K562 (cell line): Measurements from ENCODE around the gene SPATA16. TPM values are rescaled to one million over a fixed set of nuclear protein-coding genes. Genes with fewer than 3 reads are reported as not detected.

ENCODE experiments used
- ATAC-seq: fragments of 200-7000 bp; cut with Tn5 transposase; 3 replicates; pipeline ENCODE4 v1.9.1; 2020; ENCODE audit warnings: moderate library complexity
- BruUV-seq: library from RNA; stranded (reverse); fragments of 400-500 nt; replicated peaks from 2 replicates; lab custom pipeline; 2021; lab: Mats Ljungman, UMichigan
- CTCF ChIA-PET: fragments of 300-600 bp; formaldehyde crosslinking; extraction: SDS; loops from one replicate; lab custom pipeline; 2021; ENCODE audit warnings: low intra/inter-chr PET ratio; lab: Yijun Ruan, JAX
- POLR2A ChIA-PET: fragments of 300-600, 350-650 bp; sonication (Branson Sonifier 250); formaldehyde crosslinking; extraction: SDS; loops from one replicate; lab custom pipeline; 2021; ENCODE audit warnings: antibody characterized with exemption, inconsistent platforms; lab: Yijun Ruan, JAX
- DNase-seq, 4 experiments: peaks; one replicate each; pipeline versions ENCODE4 v3.0.0 to v3.0.0-alpha.2; 2011 to 2018; ENCODE audit warnings: low spot score in 3 of 4, mixed read lengths in 3 of 4; ENCODE audit errors: extremely low read depth in 1 of 4
- FAIRE-seq: peaks from 2 replicates; lab custom pipeline; 2011; peaks lifted over from hg19 to GRCh38; lab: Jason Lieb, UNC
- H2AFZ ChIP-seq: 2 replicates; pipeline ENCODE4 v1.6.0; 2011; ENCODE audit warnings: low read depth, low read length, control low read depth, inconsistent platforms
- H3K27ac ChIP-seq: fragments of 200-600 bp; 3 replicates; pipeline ENCODE4 v1.8.0; 2011; ENCODE audit warnings: low read depth, mild to moderate bottlenecking, control low read depth, inconsistent platforms, low read length, moderate library complexity, mixed read lengths; ENCODE audit errors: extremely low read depth
- H3K27me3 ChIP-seq, 2 experiments: fragments of 300-600 bp in 1 of 2; 2 replicates in 1 of 2; 3 replicates in 1 of 2; pipeline versions ENCODE4 v1.6.0 to v1.8.0; 2011; ENCODE audit warnings: inconsistent platforms in 2 of 2, low read length in 2 of 2, mild to moderate bottlenecking in 1 of 2, mixed read lengths in 1 of 2, moderate library complexity in 1 of 2; ENCODE audit not compliant: control insufficient read depth in 2 of 2, insufficient read depth in 2 of 2
- H3K36me3 ChIP-seq: fragments of 300-600 bp; 3 replicates; pipeline ENCODE4 v1.8.0; 2011; ENCODE audit warnings: mild to moderate bottlenecking, low read length, inconsistent platforms; ENCODE audit not compliant: control insufficient read depth, insufficient read depth
- H3K4me1 ChIP-seq, 2 experiments: fragments of 200-600 bp in 1 of 2; replicated peaks in 1 of 2; 2 replicates in 1 of 2; 3 replicates in 1 of 2; pipeline versions ENCODE4 v1.5.1 to v1.8.0; 2011; ENCODE audit warnings: inconsistent platforms in 2 of 2, low read length in 2 of 2, mild to moderate bottlenecking in 1 of 2, mixed read lengths in 1 of 2, moderate library complexity in 1 of 2; ENCODE audit not compliant: control insufficient read depth in 2 of 2, insufficient read depth in 2 of 2
- H3K4me2 ChIP-seq: 2 replicates; pipeline ENCODE4 v1.6.1; 2011; ENCODE audit warnings: low read length, control low read depth, inconsistent platforms, mixed read lengths; ENCODE audit not compliant: insufficient read depth
- H3K4me3 ChIP-seq: fragments of 200-600 bp; sonication (generic), shearing (Covaris generic); 2 replicates; pipeline ENCODE4 v1.5.1; 2016; ENCODE audit warnings: control low read depth, inconsistent platforms
- H3K79me2 ChIP-seq: fragments of 200-600 bp; 3 replicates; pipeline ENCODE4 v1.8.0; 2011; ENCODE audit warnings: low read length, inconsistent platforms; ENCODE audit not compliant: control insufficient read depth, insufficient read depth
- H3K9ac ChIP-seq, 2 experiments: 2 replicates each; pipeline versions ENCODE4 v1.6.0 to v1.6.1; 2011; ENCODE audit warnings: low read depth in 2 of 2, low read length in 2 of 2, control low read depth in 1 of 2, inconsistent platforms in 1 of 2, mild to moderate bottlenecking in 1 of 2, mixed read lengths in 1 of 2; ENCODE audit not compliant: insufficient read depth in 1 of 2
- H3K9me1 ChIP-seq: one replicate; pipeline ENCODE4 v1.6.0; 2011; ENCODE audit warnings: inconsistent platforms, mild to moderate bottlenecking, low read length, moderate library complexity; ENCODE audit not compliant: control insufficient read depth, insufficient read depth
- H3K9me3 ChIP-seq: replicated peaks from 2 replicates; pipeline ENCODE4 v1.5.1; 2011; ENCODE audit warnings: low read depth, low read length, inconsistent platforms; ENCODE audit not compliant: control insufficient read depth, insufficient read depth
- H4K20me1 ChIP-seq: replicated peaks from 2 replicates; pipeline ENCODE4 v1.6.1; 2011; ENCODE audit warnings: low read length, inconsistent platforms, mixed read lengths; ENCODE audit not compliant: control insufficient read depth, insufficient read depth
- DIDO1 ChIP-seq: fragments of 450-650 bp; IDR thresholded peaks from 2 replicates; pipeline ENCODE4 v1.6.1; 2016; ENCODE audit warnings: low read depth, missing biosample characterization, missing genetic modification characterization
- E2F3 ChIP-seq: fragments of 250-450 bp; sonication (Bioruptor Pico); IDR thresholded peaks from 2 replicates; pipeline ENCODE4 v1.4.0; 2020; ENCODE audit warnings: mild to moderate bottlenecking
- EP400 ChIP-seq: fragments of 450-650 bp; IDR thresholded peaks from 2 replicates; pipeline ENCODE4 v1.6.1; 2017; ENCODE audit warnings: antibody characterized with exemption, mild to moderate bottlenecking, moderate library complexity
- ETV6 ChIP-seq, 3 experiments: fragments of 150-350 bp in 1 of 3; sonication (generic) in 1 of 3; formaldehyde crosslinking in 1 of 3; IDR thresholded peaks; 2 replicates each; pipeline versions ENCODE4 v1.6.1 to v1.8.0; 2014 to 2022; ENCODE audit warnings: borderline replicate concordance in 2 of 3, low read depth in 2 of 3, antibody characterized with exemption in 1 of 3, low read length in 1 of 3, mild to moderate bottlenecking in 1 of 3, missing genetic modification reagents in 1 of 3
- FOSL1 ChIP-seq: fragments of 200-800 bp; sonication (Bioruptor generic); conservative IDR thresholded peaks from 2 replicates; pipeline ENCODE4 v1.6.1; 2016; ENCODE audit warnings: missing genetic modification characterization, missing compliant biosample characterization
- GATAD2A ChIP-seq: fragments of 450-650 bp; IDR thresholded peaks from 2 replicates; pipeline ENCODE4 v1.6.1; 2017
- KHSRP ChIP-seq: fragments of 450-650 bp; IDR thresholded peaks from 2 replicates; pipeline ENCODE4 v1.6.1; 2017
- MYBL2 ChIP-seq, 2 experiments: fragments of 450-650 bp in 1 of 2; sonication (generic) in 1 of 2; formaldehyde crosslinking in 1 of 2; IDR thresholded peaks; 2 replicates each; pipeline versions ENCODE4 v1.6.1 to v1.8.1; 2017 to 2022; ENCODE audit warnings: borderline replicate concordance in 1 of 2, inconsistent platforms in 1 of 2, low read depth in 1 of 2, mild to moderate bottlenecking in 1 of 2, missing genetic modification reagents in 1 of 2, moderate library complexity in 1 of 2
- SMARCA4 ChIP-seq: fragments of 450-650 bp; IDR thresholded peaks from 2 replicates; pipeline ENCODE4 v1.6.1; 2016
- ZNF592 ChIP-seq: fragments of 450-650 bp; IDR thresholded peaks from 2 replicates; pipeline ENCODE4 v1.6.1; 2017; ENCODE audit warnings: antibody characterized with exemption, mild to moderate bottlenecking
- WGBS: fragments of 100-300 bp; shearing (Covaris generic); methylation state at CpG from one replicate; pipeline ENCODE4 v1.1.6; 2016; ENCODE audit warnings: low coverage, mixed read lengths; ENCODE audit not compliant: insufficient coverage; ENCODE audit errors: missing lambda C conversion rate; 5-methylcytosine and 5-hydroxymethylcytosine counted together
- in situ Hi-C: fragments of 300-500 bp; cut with MboI; formaldehyde crosslinking; loops from 4 replicates; pipeline ENCODE4 v1.15.0; 2018; ENCODE audit warnings: inconsistent platforms, mixed read lengths
- intact Hi-C: fragments of 100-400 bp; cut with micrococcal nuclease; formaldehyde crosslinking; loops from 2 replicates; pipeline ENCODE4 v1.14.2; 2022
- polyA plus RNA-seq, 8 experiments: library from polyadenylated mRNA; depleted of rRNA in 4 of 8; stranded (reverse) in 5 of 8; unstranded in 3 of 8; fragments of >200 nt; fragmentation: Nextera tagmentation in 2 of 8; fragmentation: Illumina TruSeq in 1 of 8; extraction: Ambion mirVana in 2 of 8; extraction: Trizol in 1 of 8; gene quantifications; 2 replicates each; pipeline versions ENCODE4 v1.2.1 to v1.2.3, GENCODE V29; 2011 to 2014; ENCODE audit warnings: inconsistent platforms in 1 of 8, missing spikeins in 1 of 8
- total RNA-seq, 7 experiments: library from RNA; depleted of rRNA in 6 of 7; stranded (reverse); fragments of >200 nt in 6 of 7; fragmentation: Illumina TruSeq in 2 of 7; extraction: Trizol in 2 of 7; gene quantifications; 2 replicates each; pipeline versions ENCODE4 v1.2.1 to v1.2.3, GENCODE V29; 2011 to 2021; ENCODE audit warnings: low replicate concordance in 1 of 7
- TF ChIP-seq, protein P1 (sequence below): fragments of 250-450 bp; sonication (Bioruptor Pico); IDR thresholded peaks from 2 replicates; pipeline ENCODE4 v1.9.0; 2021; ENCODE audit warnings: mild to moderate bottlenecking, inconsistent platforms

The SPATA16 gene
- total and polyA plus RNA-seq, 9 of the 15 experiments (the other 6 are each of a cell fraction or from before 2014, with no cell fraction given) = not detected

DNA sequence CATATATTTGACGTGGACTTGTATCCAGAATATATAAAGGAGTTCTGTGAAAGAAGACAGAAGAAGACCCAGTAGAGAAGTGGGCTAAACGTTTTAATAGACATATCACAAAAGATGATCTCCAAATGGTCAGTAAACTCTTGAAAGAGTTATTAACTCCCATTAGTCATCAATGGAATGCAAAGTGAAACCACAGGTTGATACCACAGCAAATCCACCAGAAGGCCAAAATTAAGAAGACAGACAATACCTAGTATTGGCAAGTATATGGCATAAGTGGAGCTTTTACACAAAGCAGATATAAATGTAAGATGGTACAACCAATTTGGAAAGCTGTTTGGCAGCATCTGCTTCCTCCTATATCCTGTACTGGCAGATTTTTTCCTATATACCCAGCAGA, 6.0 kb downstream of the SPATA16 start:
- no peaks in the 10 kb centered on the region for H3K27me3 ChIP-seq
- ChIA-PET CTCF (no interaction called here), POLR2A (no interaction called here)
- no TSS peak for BruUV-seq
- intact Hi-C loops = no loop called here
- FAIRE-seq = no peak
- no peak for ATAC-seq
- no peaks in the 10 kb centered on the region for H3K9me1 ChIP-seq
- no peaks in the 10 kb centered on the region for H4K20me1 ChIP-seq
- H3K27ac ChIP-seq = no peak overlapping the region
- TF ChIP-seq, protein P1, sequence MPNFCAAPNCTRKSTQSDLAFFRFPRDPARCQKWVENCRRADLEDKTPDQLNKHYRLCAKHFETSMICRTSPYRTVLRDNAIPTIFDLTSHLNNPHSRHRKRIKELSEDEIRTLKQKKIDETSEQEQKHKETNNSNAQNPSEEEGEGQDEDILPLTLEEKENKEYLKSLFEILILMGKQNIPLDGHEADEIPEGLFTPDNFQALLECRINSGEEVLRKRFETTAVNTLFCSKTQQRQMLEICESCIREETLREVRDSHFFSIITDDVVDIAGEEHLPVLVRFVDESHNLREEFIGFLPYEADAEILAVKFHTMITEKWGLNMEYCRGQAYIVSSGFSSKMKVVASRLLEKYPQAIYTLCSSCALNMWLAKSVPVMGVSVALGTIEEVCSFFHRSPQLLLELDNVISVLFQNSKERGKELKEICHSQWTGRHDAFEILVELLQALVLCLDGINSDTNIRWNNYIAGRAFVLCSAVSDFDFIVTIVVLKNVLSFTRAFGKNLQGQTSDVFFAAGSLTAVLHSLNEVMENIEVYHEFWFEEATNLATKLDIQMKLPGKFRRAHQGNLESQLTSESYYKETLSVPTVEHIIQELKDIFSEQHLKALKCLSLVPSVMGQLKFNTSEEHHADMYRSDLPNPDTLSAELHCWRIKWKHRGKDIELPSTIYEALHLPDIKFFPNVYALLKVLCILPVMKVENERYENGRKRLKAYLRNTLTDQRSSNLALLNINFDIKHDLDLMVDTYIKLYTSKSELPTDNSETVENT (CRISPR knock-in tag) = no peak
- no peak for TF ChIP-seq E2F3 (CRISPR knock-in tag)
- no peak for TF ChIP-seq EP400
- TF ChIP-seq FOSL1 (tag) = no peak
- no peak for TF ChIP-seq DIDO1 (tag)
- TF ChIP-seq GATAD2A = no peak
- no peak for TF ChIP-seq SMARCA4
- no peak for TF ChIP-seq ETV6 (IDR thresholded peaks at IDR 0.05; ENCODE audit: borderline replicate concordance in 1 of 2, low read depth in 2 of 2, low read length in 1 of 2)
- no peak for TF ChIP-seq ETV6 (CRISPR knock-in tag; IDR thresholded peaks at IDR 0.05; ENCODE audit: borderline replicate concordance)
- TF ChIP-seq ZNF592 = no peak
- no peak for TF ChIP-seq MYBL2 (IDR thresholded peaks at IDR 0.05; ENCODE audit: low read depth)
- TF ChIP-seq MYBL2 (CRISPR knock-in tag; IDR thresholded peaks at IDR 0.05; ENCODE audit: borderline replicate concordance) = no peak
- TF ChIP-seq KHSRP = no peak
- no peaks in the 10 kb centered on the region for H3K9me3 ChIP-seq
- in situ Hi-C loops = no loop called here
- no peak overlapping the region for H3K4me3 ChIP-seq
- no peak overlapping the region for H2AFZ ChIP-seq
- DNase-seq = no peak
- no peaks in the 10 kb centered on the region for H3K79me2 ChIP-seq
- H3K4me2 ChIP-seq = no peak overlapping the region
- H3K36me3 ChIP-seq = no peaks in the 10 kb centered on the region
- WGBS = 3% methylated on average over 2 of the region's 2 CpGs
- no peak overlapping the region for H3K9ac ChIP-seq
- no peaks in the 10 kb centered on the region for H3K4me1 ChIP-seq
